ENCODE measurements around the gene ATP10A.

GRCh38 chr15:25795061-25795460 lies 68.1 kb downstream of the ATP10A start:
- TF ChIP-seq BCL11A (IDR thresholded peaks at IDR 0.05; ENCODE audit: low read depth in 2 of 2, low read length in 2 of 2) (no peak), RAD21 (IDR thresholded peaks at IDR 0.05 in 1 of 2, conservative IDR thresholded peaks at IDR 0.05 in 1 of 2; ENCODE audit: low read depth in 2 of 2, low read length in 2 of 2) (no peak; a peak in 1 of 4 replicates), CTCF (IDR thresholded peaks at IDR 0.05; ENCODE audit: control extremely low read depth in 1 of 3, insufficient read depth in 1 of 3, low read depth in 1 of 3, low read length in 3 of 3) (peak in 2 of 3 experiments; percentile 9 to 41; a peak in 2 of 4 replicates), EZH2 (IDR thresholded peaks at IDR 0.05; ENCODE audit: low read depth, low read length, severe bottlenecking) (no peak), POLR2A (IDR thresholded peaks at IDR 0.05; ENCODE audit: control extremely low read depth in 1 of 2, low read depth in 2 of 2, low read length in 2 of 2) (no peak), POLR2AphosphoS5 (IDR thresholded peaks at IDR 0.05; ENCODE audit: low read depth, low read length) (no peak), YY1 (IDR thresholded peaks at IDR 0.05; ENCODE audit: low read depth, low read length) (no peak), EP300 (IDR thresholded peaks at IDR 0.05; ENCODE audit: borderline replicate concordance in 1 of 2, low read depth in 2 of 2, low read length in 2 of 2) (no peak), ZNF274 (IDR thresholded peaks at IDR 0.05; ENCODE audit: borderline replicate concordance, extremely low read depth, low read length) (no peak), SP1 (IDR thresholded peaks at IDR 0.05; ENCODE audit: low read depth, low read length) (no peak), PHF8 (conservative IDR thresholded peaks at IDR 0.05; ENCODE audit: low read depth, low read length) (no peak), RXRA (IDR thresholded peaks at IDR 0.05; ENCODE audit: insufficient read depth, low read depth, low read length) (no peak), TAF1 (IDR thresholded peaks at IDR 0.05; ENCODE audit: low read depth, low read length) (no peak)

Measured in H1 (cell line).